K562 (cell line): ENCODE results near the gene ARIH1. TPM values are rescaled to one million over a fixed set of nuclear protein-coding genes. Genes with fewer than 3 reads are reported as not detected.

Experiments used
- CHD4 ChIP-seq: fragments of 200-600 bp; sonication (generic); IDR thresholded peaks from 3 replicates; pipeline ENCODE4 v1.6.1; 2012; ENCODE audit warnings: low read depth, mild to moderate bottlenecking, mixed read lengths, low read length, inconsistent platforms; ENCODE audit not compliant: insufficient read depth, insufficient replicate concordance, poor library complexity, severe bottlenecking
- HNRNPLL ChIP-seq: fragments of 200-400 bp; formaldehyde crosslinking; IDR thresholded peaks from 2 replicates; pipeline ENCODE4 v1.6.1; 2017; ENCODE audit warnings: low read length, low read depth, mild to moderate bottlenecking; ENCODE audit not compliant: poor library complexity, severe bottlenecking
- HNRNPUL1 ChIP-seq: fragments of 200-400 bp; formaldehyde crosslinking; IDR thresholded peaks from 2 replicates; pipeline ENCODE4 v1.6.1; 2017; ENCODE audit warnings: low read length
- HOMEZ ChIP-seq: fragments of 250-450 bp; sonication (Bioruptor Pico); IDR thresholded peaks from 2 replicates; pipeline ENCODE4 v1.4.0; 2020; ENCODE audit warnings: mild to moderate bottlenecking, moderate library complexity
- HOXB6 ChIP-seq: fragments of 250-450 bp; sonication (Bioruptor Pico); IDR thresholded peaks from 2 replicates; pipeline ENCODE4 v1.5.1; 2022; ENCODE audit warnings: mild to moderate bottlenecking, borderline replicate concordance
- MED1 ChIP-seq: sonication (generic); formaldehyde crosslinking; IDR thresholded peaks from 2 replicates; pipeline ENCODE4 v1.8.1; 2023; ENCODE audit warnings: missing genetic modification reagents, borderline replicate concordance
- PREB ChIP-seq: sonication (generic); formaldehyde crosslinking; IDR thresholded peaks from 2 replicates; pipeline ENCODE4 v1.8.1; 2023; ENCODE audit warnings: mild to moderate bottlenecking, missing genetic modification reagents
- RBFOX2 ChIP-seq: fragments of 200-400 bp; formaldehyde crosslinking; IDR thresholded peaks from 2 replicates; pipeline ENCODE4 v1.6.1; 2017; ENCODE audit warnings: low read depth, mild to moderate bottlenecking, low read length, moderate library complexity
- SMARCA4 ChIP-seq: fragments of 450-650 bp; IDR thresholded peaks from 2 replicates; pipeline ENCODE4 v1.6.1; 2016
- SUPT5H ChIP-seq: fragments of 450-650 bp; IDR thresholded peaks from 2 replicates; pipeline ENCODE4 v1.6.1; 2016
- ZBTB40 ChIP-seq, 2 experiments: fragments of 450-650 bp in 1 of 2; sonication (generic) in 1 of 2; formaldehyde crosslinking in 1 of 2; IDR thresholded peaks; 2 replicates each; pipeline versions ENCODE4 v1.7.1 to v1.9.0; 2016 to 2022; ENCODE audit warnings: inconsistent platforms in 1 of 2, mild to moderate bottlenecking in 1 of 2, missing genetic modification reagents in 1 of 2
- ZNF263 ChIP-seq: sonication (generic); formaldehyde crosslinking; IDR thresholded peaks from 2 replicates; pipeline ENCODE4 v1.8.0; 2022; ENCODE audit warnings: mild to moderate bottlenecking, missing genetic modification reagents, borderline replicate concordance
- ZNF76 ChIP-seq: fragments of 250-450 bp; sonication (Bioruptor Pico); IDR thresholded peaks from 2 replicates; pipeline ENCODE4 v1.4.0; 2020; ENCODE audit warnings: mild to moderate bottlenecking, moderate library complexity, borderline replicate concordance
- ZNF79 ChIP-seq: fragments of 250-450 bp; sonication (Bioruptor Pico); IDR thresholded peaks from 2 replicates; pipeline ENCODE4 v1.4.0; 2020; ENCODE audit warnings: low read depth, mild to moderate bottlenecking, moderate library complexity
- polyA plus RNA-seq, 8 experiments: library from polyadenylated mRNA; depleted of rRNA in 4 of 8; stranded (reverse) in 5 of 8; unstranded in 3 of 8; fragments of >200 nt; fragmentation: Nextera tagmentation in 2 of 8; fragmentation: Illumina TruSeq in 1 of 8; extraction: Ambion mirVana in 2 of 8; extraction: Trizol in 1 of 8; gene quantifications; 2 replicates each; pipeline versions ENCODE4 v1.2.1 to v1.2.3, GENCODE V29; 2011 to 2014; ENCODE audit warnings: inconsistent platforms in 1 of 8, missing spikeins in 1 of 8
- total RNA-seq, 7 experiments: library from RNA; depleted of rRNA in 6 of 7; stranded (reverse); fragments of >200 nt in 6 of 7; fragmentation: Illumina TruSeq in 2 of 7; extraction: Trizol in 2 of 7; gene quantifications; 2 replicates each; pipeline versions ENCODE4 v1.2.1 to v1.2.3, GENCODE V29; 2011 to 2021; ENCODE audit warnings: low replicate concordance in 1 of 7

Gene ARIH1
- total and polyA plus RNA-seq, 9 of the 15 experiments (the other 6 are each of a cell fraction or from before 2014, with no cell fraction given) = 17.7 to 125 (median 31.4) TPM

GRCh38 chr15:72473614-72474465, at the start of gene ARIH1 (continued):
- TF ChIP-seq ZBTB40 (IDR thresholded peaks at IDR 0.05) (no peak), ZBTB40 (CRISPR knock-in tag; IDR thresholded peaks at IDR 0.05) (no peak), SMARCA4 (peak; percentile 45; the same call in 1 of the 2 replicates), HNRNPLL (peak; percentile 73), RBFOX2 (peak; percentile 95), ZNF76 (CRISPR knock-in tag) (peak; percentile 82; the same call in 1 of the 2 replicates), MED1 (CRISPR knock-in tag) (no peak), CHD4 (no peak), HOXB6 (CRISPR knock-in tag) (no peak), PREB (CRISPR knock-in tag) (no peak), ZNF79 (CRISPR knock-in tag) (no peak), HOMEZ (CRISPR knock-in tag) (0 out of 2 replicates have a peak, but pooled peaks have one; percentile 21), ZNF263 (CRISPR knock-in tag) (no peak; the same call in 1 of the 2 replicates), SUPT5H (peak; percentile 96), HNRNPUL1 (no peak)
